OCI-LY1 (cell line): Measurements from ENCODE around the gene SLC4A2.

Experiments used
- H2AFZ ChIP-seq: fragments of 200-600 bp; sonication (generic), shearing (Covaris generic); 2 replicates; pipeline ENCODE4 v1.6.0; 2014; ENCODE audit warnings: antibody characterized with exemption, mild to moderate bottlenecking, low read length
- H3F3A ChIP-seq: fragments of 200-600 bp; sonication (generic), shearing (Covaris generic); 2 replicates; pipeline ENCODE4 v1.6.0; 2014; ENCODE audit warnings: mild to moderate bottlenecking, antibody characterized with exemption, low read length, moderate library complexity; ENCODE audit not compliant: insufficient read depth
- H3K27ac ChIP-seq: fragments of 200-600 bp; sonication (generic); 2 replicates; pipeline ENCODE4 v1.5.1; 2014; ENCODE audit warnings: low read length, mixed run types, mild to moderate bottlenecking, low read depth; ENCODE audit not compliant: poor library complexity, severe bottlenecking
- H3K27me3 ChIP-seq: fragments of 200-600 bp; sonication (generic); 2 replicates; pipeline ENCODE4 v1.6.0; 2014; ENCODE audit warnings: antibody characterized with exemption, mild to moderate bottlenecking, low read length, moderate library complexity; ENCODE audit not compliant: insufficient read depth
- H3K36me3 ChIP-seq: fragments of 200-600 bp; sonication (generic); 2 replicates; pipeline ENCODE4 v1.6.1; 2014; ENCODE audit warnings: mild to moderate bottlenecking, antibody characterized with exemption, low read length, moderate library complexity, mixed read lengths; ENCODE audit not compliant: insufficient read depth
- H3K4me1 ChIP-seq: fragments of 200-600 bp; sonication (generic); 2 replicates; pipeline ENCODE4 v1.5.1; 2014; ENCODE audit warnings: mild to moderate bottlenecking, low read length, moderate library complexity; ENCODE audit not compliant: insufficient read depth, severe bottlenecking
- H3K4me2 ChIP-seq: fragments of 200-600 bp; sonication (generic), shearing (Covaris generic); 2 replicates; pipeline ENCODE4 v1.6.1; 2014; ENCODE audit warnings: low read length
- H3K4me3 ChIP-seq: fragments of 200-600 bp; sonication (generic); 2 replicates; pipeline ENCODE4 v1.5.1; 2014; ENCODE audit warnings: low read length, low read depth, mild to moderate bottlenecking, mixed read lengths; ENCODE audit not compliant: poor library complexity, severe bottlenecking
- H3K79me2 ChIP-seq: fragments of 200-600 bp; shearing (Covaris generic); 2 replicates; pipeline ENCODE4 v1.6.1; 2016; ENCODE audit warnings: mixed run types, low read length, mixed read lengths; ENCODE audit not compliant: insufficient read depth
- H3K9ac ChIP-seq: fragments of 200-600 bp; sonication (generic), shearing (Covaris generic); 2 replicates; pipeline ENCODE4 v1.6.1; 2014; ENCODE audit warnings: mild to moderate bottlenecking, low read length, mixed read lengths
- H3K9me2 ChIP-seq: fragments of 200-600 bp; sonication (generic), shearing (Covaris generic); 2 replicates; pipeline ENCODE4 v1.6.1; 2014; ENCODE audit warnings: low read depth, mild to moderate bottlenecking, low read length, mixed read lengths
- H3K9me3 ChIP-seq: fragments of 200-600 bp; shearing (Covaris generic); 2 replicates; pipeline ENCODE4 v1.6.1; 2014; ENCODE audit warnings: low read length, mixed read lengths
- H4K20me1 ChIP-seq: fragments of 200-600 bp; sonication (generic), shearing (Covaris generic); 2 replicates; pipeline ENCODE4 v1.6.0; 2016; ENCODE audit warnings: mild to moderate bottlenecking, low read length; ENCODE audit not compliant: insufficient read depth
- EZH2 ChIP-seq: fragments of 200-600 bp; sonication (generic), shearing (Covaris generic); IDR thresholded peaks from 2 replicates; pipeline ENCODE4 v1.8.0; 2017; ENCODE audit warnings: borderline replicate concordance, mixed run types, mild to moderate bottlenecking, antibody characterized with exemption, low read length, moderate library complexity, mixed read lengths
- TF ChIP-seq, protein P1 (sequence below): fragments of 200-600 bp; sonication (generic), shearing (Covaris generic); IDR thresholded peaks from 2 replicates; pipeline ENCODE4 v1.5.1; 2017; ENCODE audit warnings: mild to moderate bottlenecking, antibody characterized with exemption, low read length, moderate library complexity, mixed read lengths

Gene SLC4A2

DNA sequence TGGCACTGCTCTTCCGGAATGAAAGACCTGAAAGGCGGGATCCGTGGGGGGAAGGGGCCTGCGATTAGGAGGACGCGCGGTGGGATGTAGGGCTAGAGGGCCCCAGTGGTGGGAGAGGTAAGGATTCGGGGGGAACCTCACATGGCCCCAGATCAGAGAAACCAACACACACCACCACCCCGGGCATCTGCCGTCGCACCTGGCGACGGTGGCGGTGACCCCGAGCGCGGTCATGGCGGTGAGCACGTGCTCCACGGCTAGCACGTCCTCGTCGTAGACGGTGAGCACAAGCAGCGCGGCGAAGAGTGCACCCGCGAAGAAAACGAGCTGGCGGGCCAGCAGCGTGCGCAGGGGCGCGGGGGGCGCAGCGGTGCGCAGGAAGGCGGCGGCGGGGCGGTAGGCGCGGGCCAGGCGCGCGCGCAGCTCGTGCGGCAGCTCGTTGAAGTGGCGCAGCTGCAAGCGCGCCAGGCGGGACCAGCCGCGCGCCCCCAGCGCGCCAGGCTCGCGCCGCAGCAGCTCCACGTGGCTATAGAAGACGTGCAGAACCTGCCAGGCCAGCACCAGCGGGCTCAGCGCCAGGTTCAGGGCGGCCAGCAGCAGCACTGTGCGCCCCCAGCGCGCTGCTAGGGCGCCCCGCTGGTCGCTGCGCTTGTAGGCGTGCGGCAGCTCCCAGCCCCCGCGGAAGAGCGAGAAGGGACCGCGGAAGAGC is 40.8 kb upstream of the SLC4A2 start:
- H3K36me3 ChIP-seq: no peaks in the 10 kb centered on the region
- H3K27ac ChIP-seq: no peak overlapping the region
- H3K79me2 ChIP-seq: no peaks in the 10 kb centered on the region
- peaks cover 11% of the 10 kb centered on the region for H3K27me3 ChIP-seq
- H2AFZ ChIP-seq: no peak overlapping the region
- peak overlapping the region; percentile 51 for H3K4me3 ChIP-seq
- H4K20me1 ChIP-seq: no peaks in the 10 kb centered on the region
- no peaks in the 10 kb centered on the region for H3F3A ChIP-seq
- H3K4me2 ChIP-seq: peak overlapping the region; percentile 57
- H3K4me1 ChIP-seq: peaks cover 25% of the 10 kb centered on the region
- no peaks in the 10 kb centered on the region for H3K9me2 ChIP-seq
- TF ChIP-seq EZH2: no peak
- TF ChIP-seq, protein P1, sequence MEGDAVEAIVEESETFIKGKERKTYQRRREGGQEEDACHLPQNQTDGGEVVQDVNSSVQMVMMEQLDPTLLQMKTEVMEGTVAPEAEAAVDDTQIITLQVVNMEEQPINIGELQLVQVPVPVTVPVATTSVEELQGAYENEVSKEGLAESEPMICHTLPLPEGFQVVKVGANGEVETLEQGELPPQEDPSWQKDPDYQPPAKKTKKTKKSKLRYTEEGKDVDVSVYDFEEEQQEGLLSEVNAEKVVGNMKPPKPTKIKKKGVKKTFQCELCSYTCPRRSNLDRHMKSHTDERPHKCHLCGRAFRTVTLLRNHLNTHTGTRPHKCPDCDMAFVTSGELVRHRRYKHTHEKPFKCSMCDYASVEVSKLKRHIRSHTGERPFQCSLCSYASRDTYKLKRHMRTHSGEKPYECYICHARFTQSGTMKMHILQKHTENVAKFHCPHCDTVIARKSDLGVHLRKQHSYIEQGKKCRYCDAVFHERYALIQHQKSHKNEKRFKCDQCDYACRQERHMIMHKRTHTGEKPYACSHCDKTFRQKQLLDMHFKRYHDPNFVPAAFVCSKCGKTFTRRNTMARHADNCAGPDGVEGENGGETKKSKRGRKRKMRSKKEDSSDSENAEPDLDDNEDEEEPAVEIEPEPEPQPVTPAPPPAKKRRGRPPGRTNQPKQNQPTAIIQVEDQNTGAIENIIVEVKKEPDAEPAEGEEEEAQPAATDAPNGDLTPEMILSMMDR: peak; percentile 4; the same call in 1 of the 2 replicates
- H3K9me3 ChIP-seq: no peaks in the 10 kb centered on the region
- H3K9ac ChIP-seq: no peak overlapping the region; the same call in 1 of the 2 replicates

DNA sequence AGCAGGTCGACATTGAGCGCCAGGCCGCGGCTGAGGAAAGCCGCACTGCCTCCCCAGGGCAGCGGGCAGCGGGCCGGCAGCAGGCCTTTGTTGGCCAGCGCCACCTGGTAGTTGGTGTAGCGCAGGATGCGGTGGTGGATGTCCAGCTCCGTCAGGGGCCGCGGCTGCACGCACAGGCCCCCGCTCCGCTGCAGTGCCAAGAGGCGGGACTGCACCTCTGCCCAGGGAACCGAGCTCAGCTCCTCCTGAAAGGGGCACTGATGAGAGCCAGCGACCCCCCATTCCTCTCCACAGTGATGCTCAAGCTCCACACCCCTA is 40.3 kb upstream of the SLC4A2 start:
- Histone ChIP-seq H3K4me1 (peaks cover 20% of the 10 kb centered on the region), H3K9ac (no peak overlapping the region), H2AFZ (no peak overlapping the region), H3K9me3 (no peaks in the 10 kb centered on the region), H3K9me2 (no peaks in the 10 kb centered on the region), H3K79me2 (no peaks in the 10 kb centered on the region), H3K4me2 (no peak overlapping the region), H3F3A (no peaks in the 10 kb centered on the region), H3K27me3 (peaks cover 11% of the 10 kb centered on the region), H4K20me1 (no peaks in the 10 kb centered on the region), H3K27ac (no peak overlapping the region), H3K4me3 (no peak overlapping the region), H3K36me3 (no peaks in the 10 kb centered on the region)
- TF ChIP-seq, protein P1: no peak
- no peak for TF ChIP-seq EZH2

DNA sequence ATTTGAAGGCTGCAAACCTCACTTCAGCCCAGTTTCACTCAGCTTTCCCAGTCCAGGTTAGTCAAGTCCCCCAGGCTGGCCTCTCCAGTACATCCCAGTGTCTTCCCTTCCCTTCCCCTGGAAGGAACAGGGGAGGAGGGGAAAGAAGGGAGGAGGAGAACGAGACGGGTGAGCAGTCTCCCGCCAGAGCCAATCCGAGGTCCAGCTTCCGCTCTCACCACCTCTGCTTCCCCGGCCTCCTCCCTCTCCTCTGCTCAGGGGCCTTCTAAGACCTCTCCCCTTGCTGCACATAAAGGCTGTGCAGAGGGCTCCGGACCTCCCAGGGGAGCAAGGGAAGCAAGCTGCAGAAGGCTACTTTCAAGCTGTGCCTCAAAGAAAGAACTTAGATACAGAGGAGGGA is 39.2 kb upstream of the SLC4A2 start:
- H3K4me3 ChIP-seq: no peak overlapping the region
- H4K20me1 ChIP-seq: no peaks in the 10 kb centered on the region
- H3K9me2 ChIP-seq: no peaks in the 10 kb centered on the region
- no peak for TF ChIP-seq EZH2
- TF ChIP-seq, protein P1: no peak
- H3K4me2 ChIP-seq: no peak overlapping the region
- H3F3A ChIP-seq: no peaks in the 10 kb centered on the region
- no peaks in the 10 kb centered on the region for H3K36me3 ChIP-seq
- H3K79me2 ChIP-seq: no peaks in the 10 kb centered on the region
- H3K9ac ChIP-seq: no peak overlapping the region
- no peak overlapping the region for H2AFZ ChIP-seq
- H3K4me1 ChIP-seq: peaks cover 14% of the 10 kb centered on the region
- no peaks in the 10 kb centered on the region for H3K9me3 ChIP-seq
- H3K27me3 ChIP-seq: peaks cover 11% of the 10 kb centered on the region
- H3K27ac ChIP-seq: no peak overlapping the region
